Osteoblast (primary cell): ENCODE data around the gene EHD4. TPM values are rescaled to one million over a fixed set of nuclear protein-coding genes. Genes with fewer than 3 reads are reported as not detected.

ENCODE experiments used
- DNase-seq: peaks from one replicate; pipeline ENCODE4 v3.0.0; 2011; ENCODE audit warnings: low spot score, mixed read lengths; ENCODE audit not compliant: insufficient read length; ENCODE audit errors: missing footprints
- H2AFZ ChIP-seq: 2 replicates; pipeline ENCODE4 v1.6.0; 2011; ENCODE audit warnings: mild to moderate bottlenecking, low read length
- H3K27ac ChIP-seq: 2 replicates; pipeline ENCODE4 v1.5.1; 2011; ENCODE audit warnings: mild to moderate bottlenecking, low read depth, low read length, moderate library complexity
- H3K27me3 ChIP-seq: 2 replicates; pipeline ENCODE4 v1.6.0; 2012; ENCODE audit warnings: mild to moderate bottlenecking, control low read depth, inconsistent platforms, low read length, moderate library complexity; ENCODE audit not compliant: insufficient read depth
- H3K36me3 ChIP-seq: 2 replicates; pipeline ENCODE4 v1.5.1; 2011; ENCODE audit warnings: mild to moderate bottlenecking, low read length, control low read depth, moderate library complexity; ENCODE audit not compliant: insufficient read depth
- H3K4me1 ChIP-seq: 2 replicates; pipeline ENCODE4 v1.5.1; 2011; ENCODE audit warnings: mild to moderate bottlenecking, low read length, control low read depth, moderate library complexity; ENCODE audit not compliant: insufficient read depth
- H3K4me2 ChIP-seq: 2 replicates; pipeline ENCODE4 v1.6.0; 2011; ENCODE audit warnings: mild to moderate bottlenecking, low read length; ENCODE audit not compliant: insufficient read depth
- H3K4me3 ChIP-seq: fragments of 200-600 bp; sonication (generic); 3 replicates; pipeline ENCODE4 v1.5.1; 2012; ENCODE audit warnings: mild to moderate bottlenecking, low read length, inconsistent platforms; ENCODE audit not compliant: insufficient read depth
- H3K79me2 ChIP-seq: 2 replicates; pipeline ENCODE4 v1.6.0; 2012; ENCODE audit warnings: mild to moderate bottlenecking, low read length, control low read depth, inconsistent platforms; ENCODE audit not compliant: insufficient read depth
- H3K9me3 ChIP-seq: 2 replicates; pipeline ENCODE4 v1.5.1; 2011; ENCODE audit warnings: low read depth, low read length, control low read depth
- H4K20me1 ChIP-seq: 2 replicates; pipeline ENCODE4 v1.6.0; 2012; ENCODE audit warnings: mild to moderate bottlenecking, low read length, control low read depth; ENCODE audit not compliant: insufficient read depth
- total RNA-seq: library from RNA; depleted of rRNA; stranded (reverse); fragments of >200 nt; gene quantifications from 2 replicates; pipeline ENCODE4 v1.2.3, GENCODE V29; 2012
- TF ChIP-seq, protein P1 (sequence below): IDR thresholded peaks from 2 replicates; pipeline ENCODE4 v1.5.1; 2011; ENCODE audit warnings: mild to moderate bottlenecking, low read depth, low read length, moderate library complexity; ENCODE audit errors: extremely low read depth

The EHD4 gene
- total RNA-seq, 1 donor = 15.9 TPM

DNA sequence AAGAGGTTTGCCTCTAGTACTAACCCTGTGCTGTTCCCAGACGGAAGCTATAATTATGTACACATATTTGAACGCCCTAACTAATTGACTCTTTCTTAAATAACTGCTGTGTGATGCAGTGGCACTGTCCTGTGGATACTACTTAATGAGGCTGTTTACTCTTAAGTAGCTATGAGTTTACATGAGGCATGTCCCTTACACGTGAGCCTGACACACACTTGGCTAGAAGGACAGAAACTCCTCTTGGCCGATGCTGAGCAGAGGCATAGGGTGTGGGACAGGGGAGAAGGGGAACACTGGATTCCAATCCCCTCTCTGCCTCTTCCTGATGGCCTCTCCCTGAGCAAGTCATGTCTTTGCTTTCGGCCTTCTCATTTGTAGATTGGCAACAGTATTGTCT, 21.9 kb downstream of the EHD4 start:
- Histone ChIP-seq H3K27ac (peak overlapping the region; percentile 48), H3K4me3 (no peak overlapping the region), H3K4me2 (no peak overlapping the region), H3K27me3 (no peaks in the 10 kb centered on the region), H3K9me3 (no peaks in the 10 kb centered on the region), H3K4me1 (peaks cover 11% of the 10 kb centered on the region), H3K36me3 (peaks cover 24% of the 10 kb centered on the region), H2AFZ (no peak overlapping the region), H3K79me2 (peaks cover 30% of the 10 kb centered on the region), H4K20me1 (no peaks in the 10 kb centered on the region)
- TF ChIP-seq, protein P1, sequence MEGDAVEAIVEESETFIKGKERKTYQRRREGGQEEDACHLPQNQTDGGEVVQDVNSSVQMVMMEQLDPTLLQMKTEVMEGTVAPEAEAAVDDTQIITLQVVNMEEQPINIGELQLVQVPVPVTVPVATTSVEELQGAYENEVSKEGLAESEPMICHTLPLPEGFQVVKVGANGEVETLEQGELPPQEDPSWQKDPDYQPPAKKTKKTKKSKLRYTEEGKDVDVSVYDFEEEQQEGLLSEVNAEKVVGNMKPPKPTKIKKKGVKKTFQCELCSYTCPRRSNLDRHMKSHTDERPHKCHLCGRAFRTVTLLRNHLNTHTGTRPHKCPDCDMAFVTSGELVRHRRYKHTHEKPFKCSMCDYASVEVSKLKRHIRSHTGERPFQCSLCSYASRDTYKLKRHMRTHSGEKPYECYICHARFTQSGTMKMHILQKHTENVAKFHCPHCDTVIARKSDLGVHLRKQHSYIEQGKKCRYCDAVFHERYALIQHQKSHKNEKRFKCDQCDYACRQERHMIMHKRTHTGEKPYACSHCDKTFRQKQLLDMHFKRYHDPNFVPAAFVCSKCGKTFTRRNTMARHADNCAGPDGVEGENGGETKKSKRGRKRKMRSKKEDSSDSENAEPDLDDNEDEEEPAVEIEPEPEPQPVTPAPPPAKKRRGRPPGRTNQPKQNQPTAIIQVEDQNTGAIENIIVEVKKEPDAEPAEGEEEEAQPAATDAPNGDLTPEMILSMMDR = no peak
- DNase-seq = no peak

DNA sequence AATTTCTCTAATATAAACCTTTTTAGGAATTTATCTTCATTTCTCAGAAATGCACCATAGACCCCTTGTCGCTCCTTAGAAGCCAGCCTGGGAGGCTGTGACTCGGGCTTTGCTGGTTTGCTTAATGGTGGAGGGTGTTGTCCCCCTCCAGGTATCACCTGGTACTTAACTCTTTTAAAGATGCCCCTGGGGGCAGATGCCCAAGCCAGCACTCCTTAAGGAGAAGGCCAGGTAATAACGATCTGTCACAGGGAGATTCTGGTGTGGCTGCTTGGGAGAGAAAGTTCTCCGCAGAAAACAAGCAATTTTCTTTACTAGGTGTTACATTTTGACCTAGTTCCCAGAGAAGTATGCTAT, 22.3 kb downstream of the EHD4 start:
- Histone ChIP-seq H3K4me2 (no peak overlapping the region), H3K27me3 (no peaks in the 10 kb centered on the region), H3K79me2 (peaks cover 30% of the 10 kb centered on the region), H3K27ac (peak overlapping the region; percentile 48), H3K9me3 (no peaks in the 10 kb centered on the region), H3K36me3 (peaks cover 24% of the 10 kb centered on the region), H3K4me1 (peaks cover 14% of the 10 kb centered on the region), H3K4me3 (no peak overlapping the region), H2AFZ (no peak overlapping the region), H4K20me1 (no peaks in the 10 kb centered on the region)
- TF ChIP-seq, protein P1 = no peak
- no peak for DNase-seq

DNA sequence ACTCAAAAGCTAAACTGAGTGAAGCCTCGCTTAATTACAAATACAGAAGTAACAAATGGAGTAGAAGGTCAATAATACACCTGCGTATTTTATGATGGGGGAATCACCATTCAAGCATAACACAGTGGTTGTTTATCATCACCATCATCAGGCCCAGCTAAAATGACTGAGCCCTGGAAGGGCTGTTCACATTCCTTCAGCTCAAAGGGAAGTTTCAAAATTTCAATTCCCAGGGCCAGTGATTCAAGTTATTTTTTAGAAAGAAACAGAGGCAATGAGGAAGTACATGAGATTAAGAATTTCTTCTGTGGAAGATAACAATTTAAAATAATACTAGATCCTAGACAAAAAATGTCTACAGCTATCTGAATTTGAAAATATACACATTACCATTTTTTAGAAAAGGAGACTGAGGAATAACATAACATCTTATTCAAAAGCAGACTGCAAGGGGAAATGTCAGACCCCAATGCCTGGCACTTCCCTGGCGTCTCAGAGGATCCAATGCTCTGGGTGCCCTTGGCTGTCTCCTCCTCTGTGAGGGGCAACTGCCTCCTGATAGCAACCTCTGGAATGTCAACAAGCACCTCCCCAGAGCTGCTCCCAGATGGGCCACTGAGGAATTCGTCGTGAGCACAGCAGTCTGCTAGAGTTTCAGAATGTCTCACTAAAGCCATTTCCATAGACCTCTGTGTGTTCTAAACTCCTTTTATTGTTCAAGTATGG, 22.8 kb downstream of the EHD4 start:
- Histone ChIP-seq H3K4me1 (peaks cover 20% of the 10 kb centered on the region), H3K79me2 (peaks cover 32% of the 10 kb centered on the region), H3K4me2 (no peak overlapping the region), H3K36me3 (peaks cover 24% of the 10 kb centered on the region), H4K20me1 (no peaks in the 10 kb centered on the region), H3K4me3 (no peak overlapping the region), H3K27ac (peak overlapping the region; percentile 48), H2AFZ (no peak overlapping the region), H3K27me3 (no peaks in the 10 kb centered on the region), H3K9me3 (no peaks in the 10 kb centered on the region)
- DNase-seq = no peak
- TF ChIP-seq, protein P1 = no peak

DNA sequence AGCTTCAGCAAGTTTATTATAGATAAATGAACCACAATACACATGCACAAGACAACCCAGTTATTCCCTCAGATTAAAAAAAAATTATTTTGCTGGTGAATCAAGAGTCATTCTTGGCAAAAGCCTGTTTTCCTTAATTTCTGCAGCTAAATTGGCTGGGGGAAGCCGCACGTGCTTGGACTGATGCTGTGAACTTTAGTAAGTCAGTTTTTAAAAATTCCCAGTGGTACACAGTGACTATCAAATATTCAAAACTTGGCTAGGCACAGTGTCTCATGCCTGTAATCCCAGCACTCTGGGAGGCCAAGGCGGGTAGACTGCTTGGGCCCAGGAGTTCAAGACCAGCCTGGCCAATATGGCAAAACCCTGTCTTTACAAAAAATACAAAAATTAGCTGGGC, 23.9 kb downstream of the EHD4 start:
- no peaks in the 10 kb centered on the region for H4K20me1 ChIP-seq
- no peak overlapping the region for H3K4me2 ChIP-seq
- TF ChIP-seq, protein P1 = no peak
- H3K9me3 ChIP-seq = no peaks in the 10 kb centered on the region
- H3K27me3 ChIP-seq = no peaks in the 10 kb centered on the region
- H3K27ac ChIP-seq = no peak overlapping the region
- H3K36me3 ChIP-seq = peaks cover 19% of the 10 kb centered on the region
- peaks cover 30% of the 10 kb centered on the region for H3K4me1 ChIP-seq
- H3K4me3 ChIP-seq = no peak overlapping the region
- no peak overlapping the region for H2AFZ ChIP-seq
- peaks cover 31% of the 10 kb centered on the region for H3K79me2 ChIP-seq
- DNase-seq = no peak
